Caco-2 (cell line): ENCODE measurements around the gene OLFML3. TPM values are rescaled to one million over a fixed set of nuclear protein-coding genes. Genes with fewer than 3 reads are reported as not detected.

Experiments used
- BruUV-seq: library from RNA; stranded (reverse); fragments of 400-500 nt; replicated peaks from 2 replicates; lab custom pipeline; 2021; lab: Mats Ljungman, UMichigan
- CTCF ChIA-PET: fragments of 300-600 bp; sonication (Branson Sonifier 250); formaldehyde crosslinking; loops from one replicate; lab custom pipeline; 2022; ENCODE audit warnings: antibody characterized with exemption; lab: Charles Lee
- POLR2A ChIA-PET: fragments of 300-600 bp; sonication (Branson Sonifier 250); formaldehyde crosslinking; loops from one replicate; lab custom pipeline; 2022; ENCODE audit warnings: antibody characterized with exemption; lab: Charles Lee
- DNase-seq, 2 experiments: peaks; one replicate each; pipeline versions ENCODE4 v3.0.0 to v3.0.0-alpha.2; 2020 to 2022
- H3K27me3 ChIP-seq: replicated peaks from 2 replicates; pipeline ENCODE4 v1.6.0; 2011; ENCODE audit warnings: low read length; ENCODE audit not compliant: control insufficient read depth, insufficient read depth
- H3K36me3 ChIP-seq: 2 replicates; pipeline ENCODE4 v1.5.1; 2011; ENCODE audit warnings: low read length; ENCODE audit not compliant: control insufficient read depth, insufficient read depth
- H3K4me1 ChIP-seq: fragments of 250-450 bp; sonication (Bioruptor Pico); 2 replicates; pipeline ENCODE4 v1.5.1; 2020; ENCODE audit warnings: mild to moderate bottlenecking
- H3K4me3 ChIP-seq: 2 replicates; pipeline ENCODE4 v1.5.1; 2011; ENCODE audit warnings: low read depth, mild to moderate bottlenecking, control low read depth, low read length
- H3K9me3 ChIP-seq: fragments of 250-450 bp; sonication (Bioruptor Pico); 2 replicates; pipeline ENCODE4 v1.5.1; 2020; ENCODE audit warnings: mild to moderate bottlenecking, moderate library complexity
- H3K27ac Mint-ChIP-seq: one replicate; pipeline ENCODE4 v1.8.0; 2022; ENCODE audit warnings: mixed read lengths; ENCODE audit not compliant: unreplicated experiment
- H3K27me3 Mint-ChIP-seq: one replicate; pipeline ENCODE4 v1.8.0; 2022; ENCODE audit warnings: mixed read lengths; ENCODE audit not compliant: insufficient read depth, unreplicated experiment
- H3K36me3 Mint-ChIP-seq: one replicate; pipeline ENCODE4 v1.8.0; 2022; ENCODE audit warnings: mild to moderate bottlenecking, mixed read lengths; ENCODE audit not compliant: insufficient read depth, unreplicated experiment
- H3K4me1 Mint-ChIP-seq: one replicate; pipeline ENCODE4 v1.8.0; 2022; ENCODE audit warnings: low read depth, mixed read lengths; ENCODE audit not compliant: unreplicated experiment
- H3K4me3 Mint-ChIP-seq: one replicate; pipeline ENCODE4 v1.8.0; 2022; ENCODE audit warnings: mild to moderate bottlenecking, moderate library complexity, mixed read lengths; ENCODE audit not compliant: unreplicated experiment
- H3K9me3 Mint-ChIP-seq: one replicate; pipeline ENCODE4 v1.8.0; 2022; ENCODE audit warnings: mixed read lengths; ENCODE audit not compliant: unreplicated experiment
- CTCF ChIP-seq, 2 experiments: fragments of 200-600 bp in 1 of 2; IDR thresholded peaks; 1 replicate in 1 of 2; 2 replicates in 1 of 2; pipeline versions ENCODE4 v1.5.1 to v1.8.0; 2011 to 2022; ENCODE audit warnings: antibody characterized with exemption in 1 of 2, control low read depth in 1 of 2, inconsistent platforms in 1 of 2, low read depth in 1 of 2, low read length in 1 of 2, mild to moderate bottlenecking in 1 of 2, moderate library complexity in 1 of 2; ENCODE audit not compliant: insufficient read depth in 1 of 2, severe bottlenecking in 1 of 2, unreplicated experiment in 1 of 2
- intact Hi-C: fragments of 100-400 bp; cut with micrococcal nuclease; formaldehyde crosslinking; loops from one replicate; pipeline ENCODE4 v1.10.0; 2022; ENCODE audit not compliant: unreplicated experiment
- total RNA-seq: library from RNA; stranded (reverse); gene quantifications from 2 replicates; pipeline ENCODE4 v1.2.3, GENCODE V29; 2022

OLFML3 gene
- total RNA-seq, 1 experiment from 2014 or later: 36.5 TPM

DNA sequence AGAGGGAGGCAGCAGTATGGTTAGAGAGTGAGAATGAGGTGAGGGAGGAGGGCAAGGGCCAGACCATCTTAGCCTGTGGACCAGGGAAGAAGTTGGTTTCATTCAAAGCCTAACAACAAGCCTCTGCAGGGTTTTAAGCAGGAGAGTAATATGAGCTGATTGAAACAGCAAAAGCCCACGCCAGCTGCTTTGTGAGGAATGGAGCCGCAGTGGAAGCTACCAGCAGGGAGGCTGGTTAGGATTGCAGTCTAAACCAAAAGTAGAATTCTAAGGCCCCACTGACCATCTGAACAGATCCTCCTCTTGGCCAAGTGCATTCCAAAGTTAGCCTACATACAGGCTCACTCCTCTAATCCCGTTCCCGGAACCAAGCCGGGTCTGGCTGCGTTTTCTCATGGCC lies 44.8 kb downstream of the OLFML3 start:
- Histone ChIP-seq H3K9me3 (no peaks in the 10 kb centered on the region; the same call in 1 of the 2 replicates), H3K4me1 (peaks cover 14% of the 10 kb centered on the region), H3K36me3 (no peaks in the 10 kb centered on the region), H3K27me3 (no peaks in the 10 kb centered on the region), H3K4me3 (no peak overlapping the region)
- ChIA-PET POLR2A (no interaction called here), CTCF (no interaction called here)
- DNase-seq: no peak
- TF ChIP-seq CTCF (IDR thresholded peaks at IDR 0.05; ENCODE audit: insufficient read depth in 1 of 2, low read depth in 1 of 2, low read length in 1 of 2, severe bottlenecking in 1 of 2, unreplicated experiment in 1 of 2): no peak
- Mint-ChIP-seq H3K36me3 (no peaks in the 10 kb centered on the region), H3K4me3 (no peak overlapping the region), H3K9me3 (no peaks in the 10 kb centered on the region), H3K27ac (no peak overlapping the region), H3K27me3 (no peaks in the 10 kb centered on the region), H3K4me1 (no peaks in the 10 kb centered on the region)
- no TSS peak for BruUV-seq
- intact Hi-C loops: no loop called here

GRCh38 chr1:114025609-114026401 lies 46.5 kb downstream of the OLFML3 start:
- no peak for TF ChIP-seq CTCF (IDR thresholded peaks at IDR 0.05; ENCODE audit: insufficient read depth in 1 of 2, low read depth in 1 of 2, low read length in 1 of 2, severe bottlenecking in 1 of 2, unreplicated experiment in 1 of 2)
- BruUV-seq: no TSS peak
- CTCF ChIA-PET: no interaction called here
- Histone ChIP-seq H3K36me3 (no peaks in the 10 kb centered on the region), H3K9me3 (no peaks in the 10 kb centered on the region), H3K27me3 (no peaks in the 10 kb centered on the region), H3K4me3 (no peak overlapping the region), H3K4me1 (peaks cover 7% of the 10 kb centered on the region)
- Mint-ChIP-seq H3K27ac (no peak overlapping the region), H3K4me1 (no peaks in the 10 kb centered on the region), H3K36me3 (no peaks in the 10 kb centered on the region), H3K4me3 (no peak overlapping the region), H3K27me3 (no peaks in the 10 kb centered on the region), H3K9me3 (no peaks in the 10 kb centered on the region)
- intact Hi-C loops: no loop called here
- no peak for DNase-seq
- POLR2A ChIA-PET: no interaction called here

DNA sequence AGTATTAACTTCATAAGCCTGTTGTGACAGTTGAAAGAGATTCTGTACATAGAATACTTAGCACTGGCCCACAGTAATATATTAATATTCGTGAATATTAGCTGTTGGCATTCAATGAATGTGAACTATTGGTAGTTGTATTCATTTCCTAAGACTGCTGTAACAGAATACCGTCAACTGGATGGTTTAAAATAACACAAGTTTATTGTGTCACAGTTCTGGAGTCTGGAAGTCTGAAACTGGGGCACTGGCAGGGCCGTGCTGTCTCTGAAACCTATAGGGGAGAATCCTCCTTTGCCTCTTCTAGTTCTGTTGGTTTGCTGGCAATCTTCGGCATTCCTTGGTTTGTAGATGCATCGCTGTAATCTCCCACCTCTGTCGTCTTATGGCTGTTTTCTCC lies 47.5 kb downstream of the OLFML3 start:
- no peaks in the 10 kb centered on the region for H3K9me3 ChIP-seq
- H3K4me3 ChIP-seq: no peak overlapping the region
- Mint-ChIP-seq H3K4me3 (no peak overlapping the region), H3K4me1 (no peaks in the 10 kb centered on the region), H3K27ac (no peak overlapping the region), H3K9me3 (no peaks in the 10 kb centered on the region), H3K27me3 (no peaks in the 10 kb centered on the region), H3K36me3 (no peaks in the 10 kb centered on the region)
- ChIA-PET CTCF (no interaction called here), POLR2A (no interaction called here)
- intact Hi-C loops: no loop called here
- DNase-seq: no peak
- no peak for TF ChIP-seq CTCF (IDR thresholded peaks at IDR 0.05; ENCODE audit: insufficient read depth in 1 of 2, low read depth in 1 of 2, low read length in 1 of 2, severe bottlenecking in 1 of 2, unreplicated experiment in 1 of 2)
- no peaks in the 10 kb centered on the region for H3K36me3 ChIP-seq
- no TSS peak for BruUV-seq
- H3K27me3 ChIP-seq: no peaks in the 10 kb centered on the region
- H3K4me1 ChIP-seq: no peaks in the 10 kb centered on the region

Other genes starting within 250 kb of the OLFML3 start
- gene PHTF1, start 220.0 kb upstream of the OLFML3 start, total RNA-seq: 10.4 and 12.7 TPM in 2 replicates
- gene RSBN1, start 167.0 kb upstream of the OLFML3 start, total RNA-seq: 7.3 and 11.5 TPM in 2 replicates
- gene PTPN22, start 107.8 kb upstream of the OLFML3 start, total RNA-seq: not detected in 2 replicates
- gene BCL2L15, start 91.9 kb upstream of the OLFML3 start, total RNA-seq: 0.09 TPM in 1 of 2 replicates, not detected in the other
- gene AP4B1, start 74.7 kb upstream of the OLFML3 start, total RNA-seq: 9.6 and 10.0 TPM in 2 replicates
- 6.0 and 6.9 TPM in 2 replicates for gene DCLRE1B, start 74.1 kb upstream of the OLFML3 start, total RNA-seq
- 42.6 and 48.2 TPM in 2 replicates for gene HIPK1, start 50.1 kb upstream of the OLFML3 start, total RNA-seq
- 0.32 and 0.60 TPM in 2 replicates for gene SYT6, start 174.4 kb downstream of the OLFML3 start, total RNA-seq